PC-9 (cell line): ENCODE measurements around the gene PDS5B.

ENCODE experiments used
- EZH2 ChIP-seq: fragments of 200-600 bp; sonication (generic); IDR thresholded peaks from 2 replicates; pipeline ENCODE4 v1.8.0; 2017; ENCODE audit warnings: antibody characterized with exemption, low read depth
- TF ChIP-seq, protein P1 (sequence below): fragments of 200-600 bp; sonication (generic); conservative IDR thresholded peaks from 2 replicates; pipeline ENCODE4 v1.6.1; 2017; ENCODE audit warnings: mixed run types, antibody characterized with exemption, mild to moderate bottlenecking, moderate library complexity

DNA sequence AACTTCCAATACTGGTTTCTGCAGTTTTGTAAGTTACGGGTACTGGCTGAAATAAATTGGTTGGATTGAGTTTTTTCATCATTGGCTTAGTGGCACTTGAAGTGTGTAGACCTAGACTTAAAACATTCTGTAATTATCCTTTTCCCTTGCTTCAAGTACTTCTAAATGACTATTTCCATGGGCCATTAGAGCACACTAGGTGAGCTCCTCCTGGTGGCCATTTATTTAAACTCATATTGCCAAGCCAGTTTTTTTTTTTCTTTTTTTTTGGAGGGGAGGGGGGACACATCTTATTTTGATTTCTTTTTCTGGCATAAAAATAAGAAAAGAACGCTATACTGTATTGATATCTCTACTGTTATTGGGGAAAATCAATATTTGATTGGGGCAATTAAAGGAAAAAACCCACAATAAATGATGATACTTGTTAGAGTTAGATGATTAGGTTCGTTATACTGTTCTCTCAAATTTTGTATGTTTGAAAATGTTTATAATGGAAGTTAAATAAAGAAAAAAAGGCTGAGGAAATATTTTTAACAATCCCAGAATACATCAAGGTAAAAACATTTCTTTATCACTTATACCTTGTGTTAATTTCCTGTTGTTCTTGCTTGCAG is 82.9 kb downstream of the PDS5B start:
- TF ChIP-seq, protein P1, sequence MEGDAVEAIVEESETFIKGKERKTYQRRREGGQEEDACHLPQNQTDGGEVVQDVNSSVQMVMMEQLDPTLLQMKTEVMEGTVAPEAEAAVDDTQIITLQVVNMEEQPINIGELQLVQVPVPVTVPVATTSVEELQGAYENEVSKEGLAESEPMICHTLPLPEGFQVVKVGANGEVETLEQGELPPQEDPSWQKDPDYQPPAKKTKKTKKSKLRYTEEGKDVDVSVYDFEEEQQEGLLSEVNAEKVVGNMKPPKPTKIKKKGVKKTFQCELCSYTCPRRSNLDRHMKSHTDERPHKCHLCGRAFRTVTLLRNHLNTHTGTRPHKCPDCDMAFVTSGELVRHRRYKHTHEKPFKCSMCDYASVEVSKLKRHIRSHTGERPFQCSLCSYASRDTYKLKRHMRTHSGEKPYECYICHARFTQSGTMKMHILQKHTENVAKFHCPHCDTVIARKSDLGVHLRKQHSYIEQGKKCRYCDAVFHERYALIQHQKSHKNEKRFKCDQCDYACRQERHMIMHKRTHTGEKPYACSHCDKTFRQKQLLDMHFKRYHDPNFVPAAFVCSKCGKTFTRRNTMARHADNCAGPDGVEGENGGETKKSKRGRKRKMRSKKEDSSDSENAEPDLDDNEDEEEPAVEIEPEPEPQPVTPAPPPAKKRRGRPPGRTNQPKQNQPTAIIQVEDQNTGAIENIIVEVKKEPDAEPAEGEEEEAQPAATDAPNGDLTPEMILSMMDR = peak; percentile 81
- no peak for TF ChIP-seq EZH2
